ENCODE measurements around the gene NPHP4.

Gene NPHP4

DNA sequence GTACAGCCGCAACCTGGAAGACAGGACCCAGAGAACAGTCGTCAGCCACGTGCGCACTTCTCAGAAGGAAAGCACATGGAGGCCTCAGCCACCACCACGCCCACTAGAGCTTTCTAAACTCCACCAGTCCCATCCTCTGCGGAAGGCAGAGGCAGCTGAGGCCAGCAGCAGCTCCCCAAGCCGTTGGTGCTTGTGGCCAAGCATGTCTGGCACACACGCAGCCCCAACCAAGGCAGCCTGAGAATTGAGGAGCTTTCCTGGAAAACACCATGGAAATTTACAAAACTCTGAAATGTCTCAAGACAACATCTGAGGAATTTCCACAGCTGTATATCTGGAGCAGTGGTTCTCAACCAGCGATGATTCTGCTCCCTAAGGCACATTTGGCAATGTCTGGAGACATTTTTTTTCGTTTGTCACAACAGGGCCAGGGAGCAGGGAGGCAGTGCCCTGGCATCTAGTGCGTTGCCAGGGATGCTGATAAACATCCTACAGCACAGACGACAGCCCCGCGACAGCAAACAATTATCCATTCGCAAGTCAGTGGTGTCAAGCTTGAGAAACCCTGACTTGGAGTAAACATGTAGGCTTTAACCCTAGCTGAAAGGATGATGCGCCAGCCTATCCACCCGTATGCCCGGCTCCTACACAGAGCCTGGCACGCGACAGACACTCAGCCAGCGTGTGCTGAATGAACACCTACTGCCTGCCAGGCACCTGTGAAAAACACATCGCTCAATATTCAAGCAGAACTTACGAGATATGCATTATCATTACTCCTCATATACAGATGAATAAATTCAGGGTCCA, 24.7 kb downstream of the NPHP4 start:
- no peak for DNase-seq

DNA sequence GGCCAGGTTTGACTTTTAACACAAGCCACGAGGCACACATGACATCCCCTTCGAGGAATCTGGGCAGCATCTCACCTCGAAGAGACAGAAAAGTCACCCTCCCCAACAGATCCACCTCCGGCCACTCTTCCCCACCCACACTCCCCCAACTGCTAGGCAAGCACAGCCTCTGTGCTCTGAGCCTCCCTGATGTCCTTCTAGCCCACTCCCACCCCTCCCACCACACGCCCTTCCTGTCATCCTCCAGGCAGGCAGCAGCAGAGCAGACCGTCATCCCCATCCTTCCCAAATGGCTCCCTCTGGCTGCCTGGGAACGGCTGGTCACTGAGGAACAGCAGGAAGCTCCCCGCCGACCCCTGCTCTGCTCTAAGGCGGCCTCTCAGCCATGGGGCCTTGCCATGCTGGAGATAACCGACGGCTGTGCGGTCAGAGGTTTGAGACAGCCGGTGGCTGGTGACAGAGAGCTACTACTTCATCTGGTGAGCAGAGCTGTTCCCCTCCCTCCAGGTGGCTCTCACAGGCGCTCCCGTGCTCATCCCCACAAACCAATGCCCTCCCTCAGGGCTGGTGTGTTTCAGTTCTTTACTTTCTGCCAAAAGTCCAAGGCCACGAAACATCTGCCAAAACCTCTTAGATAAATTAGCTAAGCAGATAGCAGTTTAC, 25.6 kb downstream of the NPHP4 start:
- no peak for DNase-seq

GRCh38 chr1:5965586-5966131, 26.6 kb downstream of the NPHP4 start:
- no peak for DNase-seq

DNA sequence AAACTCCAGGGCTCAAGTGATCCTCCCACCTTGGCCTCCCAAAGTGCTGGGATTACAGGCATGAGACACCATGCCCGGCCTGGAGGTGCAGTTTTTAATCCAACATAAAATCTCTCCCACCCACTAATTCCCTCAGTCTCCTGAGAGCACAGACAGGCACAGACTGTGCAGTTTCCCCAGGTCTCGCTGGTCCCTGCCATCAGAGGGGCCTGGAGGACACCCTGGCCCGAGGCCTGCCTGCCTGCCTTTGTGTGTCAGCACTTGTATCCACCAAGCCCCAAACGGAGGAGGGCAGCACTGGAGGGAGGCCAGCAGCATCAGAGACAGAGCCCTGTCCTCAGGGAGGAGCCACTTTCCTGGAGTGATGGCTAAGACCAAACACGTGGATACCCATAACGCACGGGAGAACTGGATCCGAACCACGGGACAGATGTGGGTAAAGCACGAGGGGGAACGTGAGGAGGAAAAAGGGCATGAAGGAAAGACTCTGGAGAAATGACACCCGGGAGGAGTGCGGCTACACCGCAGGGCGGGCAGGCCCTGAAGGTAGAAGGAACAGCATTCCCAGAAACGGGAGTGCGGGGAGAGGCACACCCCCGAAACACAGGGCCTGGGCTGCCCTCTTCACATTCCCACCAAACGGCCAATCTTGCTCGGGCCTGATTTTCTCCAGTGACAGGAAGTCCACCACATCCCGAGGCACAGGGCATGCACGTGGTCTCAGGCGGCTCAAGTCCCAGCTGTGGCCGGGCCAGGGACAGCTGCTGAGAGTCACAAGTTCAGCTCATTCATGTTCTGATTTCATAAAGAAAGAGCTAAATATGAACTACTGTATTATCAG, 29.7 kb downstream of the NPHP4 start:
- DNase-seq = no peak

DNA sequence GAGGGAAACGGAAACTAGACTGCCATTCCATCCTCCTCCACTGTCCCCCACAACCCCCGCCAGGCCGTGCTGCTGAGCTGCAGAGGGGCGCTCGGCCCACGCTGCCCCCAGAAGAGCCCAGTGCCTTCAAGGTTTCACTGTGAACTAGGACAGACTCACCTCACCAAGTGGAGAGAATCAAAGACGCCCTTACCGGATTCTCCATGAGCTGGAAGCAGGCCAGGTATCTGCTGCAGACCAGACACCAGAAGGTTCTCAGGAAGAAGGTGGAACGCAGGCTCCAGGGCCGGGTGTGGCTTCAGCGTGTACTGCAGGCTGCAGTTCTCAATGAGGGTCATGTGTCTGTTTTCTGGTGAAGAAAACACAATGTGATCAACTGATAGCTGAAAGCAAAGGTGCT, 30.6 kb downstream of the NPHP4 start:
- DNase-seq = no peak

DNA sequence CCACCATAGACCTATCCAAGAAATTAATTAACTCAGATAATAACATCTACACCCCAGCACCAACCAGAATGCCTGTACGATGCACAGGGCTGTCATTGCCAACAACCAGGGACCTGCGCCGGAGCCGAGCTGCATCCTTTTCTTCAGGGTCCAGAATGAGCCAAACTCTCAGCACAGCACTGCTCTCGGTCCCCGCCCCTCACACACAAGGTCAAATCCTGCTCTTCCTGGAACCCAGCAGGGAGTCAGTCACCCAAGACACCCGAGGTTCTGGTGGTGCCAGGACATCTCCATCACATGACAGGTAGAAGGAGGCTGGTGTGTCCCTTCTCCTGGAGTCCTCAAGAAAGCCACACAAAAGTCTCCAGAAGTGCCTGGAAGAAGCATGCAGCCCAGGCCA, 31.9 kb downstream of the NPHP4 start:
- no peak for DNase-seq

- no peak for DNase-seq
These were observed 32.5 kb downstream of the NPHP4 start for GRCh38 chr1:5959667-5960230.

GRCh38 chr1:5959087-5959486, 33.1 kb downstream of the NPHP4 start:
- DNase-seq = no peak

- DNase-seq = no peak
These were observed 36.0 kb downstream of the NPHP4 start for GRCh38 chr1:5956022-5956830.

DNA sequence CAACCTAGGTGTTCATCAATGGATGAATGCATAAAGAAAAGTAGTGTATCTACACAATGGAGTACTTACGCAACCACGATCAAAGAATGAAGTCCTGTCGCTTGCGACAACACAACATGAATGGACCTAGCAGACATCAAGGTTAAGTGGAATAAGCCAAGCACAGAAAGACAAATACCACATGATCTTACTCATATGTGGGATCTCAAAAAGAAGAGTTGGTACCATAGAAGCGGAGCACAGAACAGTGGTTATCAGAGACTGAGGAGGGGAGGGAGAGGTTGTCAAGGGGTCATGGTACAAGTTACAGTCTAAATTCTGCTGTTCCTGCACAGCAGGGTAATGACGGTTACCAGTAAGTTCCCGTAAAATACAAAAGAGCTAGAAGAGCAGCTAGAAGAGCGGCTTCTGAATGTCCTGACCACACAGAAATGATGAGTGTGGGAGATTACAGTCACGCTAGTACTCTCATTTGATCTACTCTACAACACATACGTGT, 36.7 kb downstream of the NPHP4 start:
- DNase-seq = no peak

DNA sequence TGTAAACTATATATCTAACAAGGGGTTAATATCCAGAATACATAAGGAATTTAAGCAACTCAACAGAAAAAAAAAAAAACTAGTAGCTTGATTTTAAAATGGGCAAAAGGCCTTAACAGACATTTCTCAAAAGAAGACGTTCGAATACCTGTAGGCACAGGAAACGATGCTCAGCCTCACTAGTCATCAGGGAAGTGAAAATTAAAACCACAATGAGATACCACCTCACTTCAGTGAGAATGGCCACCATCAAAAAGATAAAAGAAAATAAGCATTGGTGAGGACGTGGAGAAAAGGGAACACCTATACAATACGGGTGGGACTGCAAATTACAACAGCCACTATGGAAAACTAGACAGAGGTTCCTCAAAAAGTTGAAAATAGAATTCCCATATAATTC, 37.3 kb downstream of the NPHP4 start:
- no peak for DNase-seq

GRCh38 chr1:5953386-5953785, 38.8 kb downstream of the NPHP4 start:
- DNase-seq = no peak

GRCh38 chr1:5951846-5952410, 40.3 kb downstream of the NPHP4 start:
- no peak for DNase-seq

DNA sequence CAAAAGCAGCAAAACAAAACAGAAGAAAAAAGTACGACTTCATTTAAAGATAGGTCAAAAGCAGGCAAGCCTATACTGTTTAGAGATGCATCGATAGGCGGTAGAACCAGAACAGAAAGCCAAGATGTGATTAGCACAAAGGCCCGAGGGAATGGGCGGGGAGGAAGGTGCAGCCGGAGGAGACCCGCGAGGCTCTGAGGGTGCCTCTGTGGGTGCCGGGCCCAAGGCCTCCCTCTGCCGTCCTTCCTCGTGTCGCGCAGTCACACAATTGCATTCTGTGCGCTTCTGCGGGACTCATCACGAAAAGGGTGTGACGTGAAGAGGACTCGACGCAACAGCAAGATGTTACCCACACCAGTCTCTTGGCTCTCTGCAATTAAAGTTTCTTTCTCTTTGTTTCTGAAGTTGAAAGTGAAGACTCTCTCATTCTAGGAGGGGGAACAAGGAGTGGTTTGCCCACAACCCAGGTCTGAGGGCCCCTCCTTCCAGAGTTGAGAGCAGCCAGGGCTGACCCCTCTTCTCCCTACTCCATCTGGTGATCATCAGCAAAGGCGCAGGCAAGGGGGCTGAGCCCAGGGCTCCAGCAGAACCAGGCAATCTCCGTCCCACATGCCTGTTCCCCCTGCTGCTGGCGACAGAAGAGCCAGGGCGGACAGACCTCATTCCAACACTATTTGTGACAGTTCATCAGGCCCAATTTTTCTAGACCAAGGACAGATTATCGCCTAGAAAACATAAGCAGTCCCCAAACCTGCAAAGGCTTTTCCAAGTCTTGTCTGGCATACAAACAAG, 41.0 kb downstream of the NPHP4 start:
- no peak for DNase-seq

DNA sequence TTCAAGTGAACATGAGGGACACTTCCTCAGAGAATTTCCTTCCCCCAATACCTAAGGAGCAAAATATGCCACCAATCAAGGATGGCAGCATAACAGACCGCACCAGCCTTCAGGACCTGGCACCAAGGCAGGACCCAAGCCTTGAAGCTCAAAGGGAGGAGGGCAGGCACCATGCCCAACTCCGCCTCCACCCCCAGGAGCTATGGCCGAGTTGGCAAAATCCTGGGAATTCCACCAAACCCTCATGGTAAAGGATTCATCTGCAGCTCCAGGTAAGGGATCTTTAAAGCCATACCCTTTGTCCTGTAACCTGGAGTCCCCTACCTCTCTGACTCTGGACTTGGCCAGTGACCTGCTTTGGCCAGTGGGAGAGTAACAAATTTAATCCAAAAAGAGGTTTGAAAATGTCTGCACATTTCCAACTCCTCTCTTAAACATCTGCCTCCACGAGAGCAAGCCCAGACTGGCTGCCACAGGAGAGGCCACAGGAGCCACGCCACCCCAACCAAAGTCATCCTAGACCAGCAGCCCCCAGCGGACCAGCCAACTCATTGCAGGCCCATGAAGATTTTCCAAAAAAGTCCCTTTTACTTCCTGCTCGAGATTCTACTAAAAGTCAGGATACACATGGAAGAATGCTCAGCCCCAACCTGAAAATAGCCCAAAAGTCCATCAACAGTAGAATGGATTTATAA, 41.9 kb downstream of the NPHP4 start:
- DNase-seq = no peak

- DNase-seq = no peak
These were observed 42.5 kb downstream of the NPHP4 start for GRCh38 chr1:5949761-5950100.

DNA sequence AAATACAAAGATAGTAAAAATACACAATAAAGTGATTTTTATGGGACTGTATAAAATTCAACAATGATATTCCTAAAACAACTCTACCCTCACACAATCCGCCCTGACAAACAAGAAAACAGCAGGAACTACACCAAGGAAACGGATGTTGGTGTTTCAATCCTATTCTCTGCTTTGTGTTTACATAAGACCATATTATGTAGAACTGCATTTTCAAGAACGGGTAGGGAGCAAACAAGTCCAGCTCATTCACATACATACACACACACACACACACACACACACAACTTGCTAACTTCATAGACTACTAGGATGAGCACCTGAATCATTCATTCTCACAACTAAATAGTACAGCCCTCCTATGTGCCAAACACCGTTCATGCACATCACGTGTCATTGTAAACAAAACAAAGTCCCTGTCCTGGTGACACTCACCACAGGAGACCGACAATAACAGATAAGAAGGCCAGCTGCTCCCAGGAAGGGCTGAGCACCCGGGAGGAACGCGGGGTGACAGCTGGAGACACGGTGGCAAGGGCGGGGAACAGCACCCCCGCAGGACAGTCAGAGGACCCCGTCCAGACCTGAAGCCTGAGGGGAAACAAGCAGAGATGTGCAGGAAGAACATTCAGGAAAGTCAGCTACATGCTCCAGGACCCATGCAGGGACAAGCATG, 43.0 kb downstream of the NPHP4 start:
- DNase-seq = no peak

- DNase-seq = no peak
These were observed 43.6 kb downstream of the NPHP4 start for GRCh38 chr1:5948681-5949005.

DNA sequence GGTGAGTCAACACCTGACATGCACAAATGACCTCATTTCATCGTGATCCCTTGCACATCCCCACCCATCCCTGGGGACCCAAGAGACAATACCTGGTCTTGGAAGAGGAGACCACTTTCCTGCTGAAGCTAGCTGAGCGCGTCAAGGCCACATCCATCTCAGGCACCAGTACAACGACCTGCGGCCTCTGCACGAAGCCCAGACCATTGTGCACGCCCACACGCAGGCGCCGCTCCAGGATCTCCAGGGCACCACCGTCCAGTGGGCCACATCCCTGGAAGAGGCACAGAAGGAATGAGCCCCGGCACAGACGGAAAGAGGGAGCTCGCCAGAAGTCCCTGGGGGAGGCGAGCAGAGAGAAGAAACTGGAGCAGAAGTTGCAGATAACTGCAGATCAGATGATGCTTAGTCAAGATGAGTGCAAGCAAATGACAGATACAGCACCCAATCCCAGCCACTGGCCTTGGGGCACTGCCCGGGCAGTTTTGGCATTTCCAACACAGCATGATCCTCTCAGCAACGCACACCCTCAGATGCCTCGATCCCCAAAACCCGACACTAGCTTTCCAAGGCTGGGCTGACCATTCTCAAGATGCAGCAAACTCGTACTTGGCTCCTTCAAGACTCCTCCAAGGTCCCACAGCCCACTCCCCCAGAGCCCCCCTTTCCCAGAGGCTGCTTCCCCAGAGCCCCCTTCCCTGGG, 44.1 kb downstream of the NPHP4 start:
- DNase-seq = no peak
